GM10266 (cell line): ENCODE data around the gene LCN15.
"Not testable (repeated sequence)": the region's sequence is repeated elsewhere in the genome, so short reads cannot be mapped to it uniquely, and the experiment has no call there.

Source experiments
- DNase-seq: peaks from one replicate; pipeline ENCODE4 v3.0.0; 2012; ENCODE audit errors: extremely low spot score
- TF ChIP-seq, protein P1 (sequence below): IDR thresholded peaks from 2 replicates; pipeline ENCODE4 v1.5.1; 2012; ENCODE audit warnings: mild to moderate bottlenecking, low read depth; ENCODE audit not compliant: control insufficient read depth, insufficient read depth; ENCODE audit errors: missing control alignments

The LCN15 gene

DNA sequence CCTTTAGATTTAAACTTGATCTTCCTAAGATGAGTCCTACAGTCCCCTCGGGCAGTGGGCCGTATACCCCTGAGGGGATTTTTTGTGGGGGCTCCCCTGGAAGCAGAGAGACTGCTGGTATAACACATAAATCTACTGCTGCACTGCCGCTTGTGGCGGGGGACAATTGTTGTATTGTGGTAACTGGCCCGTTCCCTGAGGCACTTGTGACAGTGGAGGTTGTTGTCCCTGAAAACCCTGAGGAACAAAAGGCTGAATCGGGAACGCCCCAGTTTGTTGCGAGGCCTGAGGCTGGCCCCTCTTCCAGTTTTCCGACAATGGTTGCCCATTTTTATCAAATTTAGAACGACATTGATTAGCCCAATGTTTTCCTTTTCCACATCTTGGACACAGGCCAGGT is 22.1 kb upstream of the LCN15 start:
- no peak for DNase-seq
- TF ChIP-seq, protein P1, sequence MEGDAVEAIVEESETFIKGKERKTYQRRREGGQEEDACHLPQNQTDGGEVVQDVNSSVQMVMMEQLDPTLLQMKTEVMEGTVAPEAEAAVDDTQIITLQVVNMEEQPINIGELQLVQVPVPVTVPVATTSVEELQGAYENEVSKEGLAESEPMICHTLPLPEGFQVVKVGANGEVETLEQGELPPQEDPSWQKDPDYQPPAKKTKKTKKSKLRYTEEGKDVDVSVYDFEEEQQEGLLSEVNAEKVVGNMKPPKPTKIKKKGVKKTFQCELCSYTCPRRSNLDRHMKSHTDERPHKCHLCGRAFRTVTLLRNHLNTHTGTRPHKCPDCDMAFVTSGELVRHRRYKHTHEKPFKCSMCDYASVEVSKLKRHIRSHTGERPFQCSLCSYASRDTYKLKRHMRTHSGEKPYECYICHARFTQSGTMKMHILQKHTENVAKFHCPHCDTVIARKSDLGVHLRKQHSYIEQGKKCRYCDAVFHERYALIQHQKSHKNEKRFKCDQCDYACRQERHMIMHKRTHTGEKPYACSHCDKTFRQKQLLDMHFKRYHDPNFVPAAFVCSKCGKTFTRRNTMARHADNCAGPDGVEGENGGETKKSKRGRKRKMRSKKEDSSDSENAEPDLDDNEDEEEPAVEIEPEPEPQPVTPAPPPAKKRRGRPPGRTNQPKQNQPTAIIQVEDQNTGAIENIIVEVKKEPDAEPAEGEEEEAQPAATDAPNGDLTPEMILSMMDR, result no peak

DNA sequence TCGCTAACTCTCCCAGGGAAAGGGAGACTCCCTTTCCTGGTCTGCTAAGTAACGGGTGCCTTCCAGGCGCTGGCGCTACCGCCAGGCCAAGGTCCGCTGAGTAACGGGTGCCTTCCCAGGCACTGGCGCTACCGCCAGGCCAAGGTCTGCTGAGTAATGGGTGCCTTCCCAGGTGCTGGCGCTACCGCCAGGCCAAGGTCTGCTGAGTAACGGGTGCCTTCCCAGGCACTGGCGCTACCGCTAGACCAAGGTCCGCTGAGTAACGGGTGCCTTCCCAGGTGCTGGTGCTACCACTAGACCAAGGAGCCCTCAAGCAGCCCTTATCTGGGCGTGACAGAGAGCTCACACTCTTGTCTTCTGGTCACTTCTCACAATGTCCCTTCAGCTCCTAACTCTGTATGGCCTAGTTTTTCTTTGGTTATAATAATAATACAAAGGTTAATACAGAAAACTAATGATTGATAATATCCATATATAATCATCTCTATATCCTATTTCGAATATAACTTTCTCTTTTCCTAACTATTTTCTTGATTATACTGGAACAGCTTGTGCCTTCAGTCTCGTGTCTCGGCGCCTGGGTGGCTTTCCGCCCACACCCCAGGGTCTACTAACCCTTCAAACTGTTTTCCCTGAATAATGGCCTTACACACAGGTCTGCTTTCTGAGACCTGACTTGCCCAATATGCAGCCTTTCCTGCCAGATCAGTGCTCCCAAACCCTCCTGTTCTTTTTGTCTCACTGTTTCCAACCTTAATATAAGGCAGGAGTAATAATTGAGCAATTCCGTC is 21.4 kb upstream of the LCN15 start:
- not testable (repeated sequence) for DNase-seq

DNA sequence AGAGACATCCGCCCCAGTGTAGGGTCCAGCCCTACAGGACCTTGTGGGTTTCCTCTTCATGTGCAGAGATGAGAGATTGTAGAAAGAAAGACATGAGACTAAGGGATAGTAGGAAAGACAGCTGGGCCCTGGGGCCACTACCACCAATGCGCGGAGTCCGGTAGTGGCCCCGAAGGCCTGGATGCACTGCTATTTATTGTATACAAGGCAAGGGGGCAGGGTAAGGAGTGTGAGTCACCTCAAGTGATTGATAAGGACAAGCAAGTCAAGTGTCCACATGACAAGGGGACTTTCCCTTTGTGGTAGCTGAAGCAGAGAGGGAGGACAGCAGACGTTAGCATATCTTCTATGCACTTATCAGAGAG is 20.7 kb upstream of the LCN15 start:
- DNase-seq, result no peak

DNA sequence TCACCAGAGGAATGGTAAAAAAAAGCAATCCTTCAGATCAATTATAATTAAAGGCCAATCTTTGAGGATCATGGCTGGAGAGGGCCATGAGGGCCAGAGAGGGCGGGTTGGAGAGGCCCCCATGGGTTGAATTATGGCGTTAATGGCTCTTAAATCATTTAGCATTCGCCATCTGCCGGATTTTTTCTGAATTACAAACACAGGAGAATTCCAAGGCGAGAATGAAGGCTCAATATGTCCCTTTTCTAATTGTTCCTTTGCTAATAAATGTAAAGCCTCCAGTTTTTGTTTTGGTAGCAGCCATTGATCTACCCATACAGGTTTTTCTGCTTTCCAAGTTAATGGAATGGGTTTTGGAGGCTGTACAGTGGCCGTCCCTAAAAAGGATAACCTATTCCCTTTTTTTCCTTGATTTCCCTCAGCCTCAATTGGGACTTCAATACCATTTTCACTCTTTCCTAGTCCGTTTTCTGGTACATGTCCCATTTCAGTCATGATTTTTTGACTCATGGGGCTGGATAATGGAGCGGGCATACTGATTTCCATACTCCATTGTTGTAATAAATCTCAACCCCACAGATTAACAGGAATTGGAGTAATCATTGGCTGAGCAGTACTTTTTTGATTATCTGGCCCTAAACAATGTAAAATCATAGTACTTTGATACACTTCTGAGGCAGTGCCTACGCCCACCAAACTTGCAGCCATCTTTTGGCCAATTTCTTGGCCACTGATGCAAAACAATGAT is 20.1 kb upstream of the LCN15 start:
- peak; percentile 18 for DNase-seq
- TF ChIP-seq, protein P1, result peak; percentile 17

More for the DNA sequence above, 20.7 kb upstream of the LCN15 start:
- TF ChIP-seq, protein P1, result no peak

DNA sequence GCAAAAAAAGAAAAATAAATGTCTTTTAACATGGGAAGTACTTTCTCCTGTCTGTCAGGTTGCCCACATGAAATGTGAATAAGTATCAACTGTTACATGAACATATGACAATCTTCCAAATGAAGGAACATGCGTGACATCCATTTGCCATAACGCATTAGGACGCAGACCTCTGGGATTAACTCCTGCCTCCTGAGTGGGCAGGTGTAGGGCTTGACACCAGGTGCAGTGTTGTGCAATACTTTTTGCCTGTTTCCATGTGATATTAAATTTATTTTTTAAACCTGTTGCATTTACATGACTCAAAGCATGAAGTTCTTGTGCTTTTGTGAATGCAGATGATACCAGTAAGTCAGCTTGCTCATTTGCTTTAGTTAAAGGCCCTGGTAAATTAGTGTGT is 18.1 kb upstream of the LCN15 start:
- no peak for DNase-seq

DNA sequence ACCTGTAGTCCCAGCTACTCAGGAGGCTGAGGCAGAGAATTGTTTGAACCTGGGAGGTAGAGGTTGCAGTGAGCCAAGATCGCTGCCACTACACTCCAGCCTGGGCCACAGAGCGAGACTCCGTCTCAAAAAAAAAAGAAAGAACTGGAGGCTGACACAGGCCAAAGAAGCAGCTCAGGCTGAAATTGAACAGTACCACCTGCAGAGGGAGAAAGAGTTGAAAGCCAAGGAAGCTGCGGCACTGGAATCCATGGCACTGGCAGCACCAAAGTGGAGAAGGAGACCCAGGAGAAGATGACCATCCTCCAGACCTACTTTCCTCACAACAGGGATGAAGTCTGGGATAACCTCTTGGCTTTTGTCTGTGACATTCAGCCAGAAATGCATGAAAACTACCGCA is 15.5 kb upstream of the LCN15 start:
- TF ChIP-seq, protein P1, result no peak
- no peak for DNase-seq

More for the DNA sequence above, 18.1 kb upstream of the LCN15 start:
- TF ChIP-seq, protein P1, result no peak

DNA sequence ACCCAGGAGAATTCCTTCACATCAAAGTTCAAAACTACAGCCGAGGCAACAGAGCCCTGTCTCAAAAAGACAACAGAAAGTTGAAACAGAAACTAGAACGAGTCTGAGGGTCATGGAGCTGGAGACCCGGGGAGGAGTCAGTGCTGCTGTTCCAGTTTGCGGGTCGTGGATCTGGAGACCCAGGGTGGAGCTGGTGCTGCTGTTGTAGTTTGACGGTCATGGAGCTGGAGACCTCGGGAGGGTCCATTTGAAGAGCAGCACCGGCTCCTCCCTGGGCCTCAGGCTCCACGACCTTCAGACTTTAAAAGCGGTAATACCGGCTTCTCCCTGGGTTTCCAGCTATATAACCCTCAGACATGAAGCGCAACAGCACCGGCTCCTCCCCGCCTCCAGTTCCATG is 13.0 kb upstream of the LCN15 start:
- TF ChIP-seq, protein P1, result no peak
- DNase-seq, result no peak
